GM12873 (cell line): Measurements from ENCODE around the gene TBC1D4.

Experiments used
- CTCF ChIP-seq: IDR thresholded peaks from 2 replicates; pipeline ENCODE4 v1.5.1; 2012; ENCODE audit warnings: low read depth, mild to moderate bottlenecking, moderate library complexity, low read length, control low read depth; ENCODE audit not compliant: insufficient read depth; ENCODE audit errors: missing control alignments

The TBC1D4 gene

GRCh38 chr13:75405976-75406703 is 75.8 kb downstream of the TBC1D4 start:
- TF ChIP-seq CTCF: no peak

GRCh38 chr13:75404726-75405125 is 77.2 kb downstream of the TBC1D4 start:
- no peak for TF ChIP-seq CTCF

GRCh38 chr13:75402787-75403186 is 79.2 kb downstream of the TBC1D4 start:
- no peak for TF ChIP-seq CTCF

GRCh38 chr13:75400775-75401174 is 81.2 kb downstream of the TBC1D4 start:
- TF ChIP-seq CTCF: no peak

GRCh38 chr13:75399879-75400217 is 82.1 kb downstream of the TBC1D4 start:
- TF ChIP-seq CTCF: no peak

- TF ChIP-seq CTCF: no peak
Observed at GRCh38 chr13:75399168-75399878, 82.6 kb downstream of the TBC1D4 start.

- TF ChIP-seq CTCF: no peak
Observed at GRCh38 chr13:75398072-75398471, 83.9 kb downstream of the TBC1D4 start.
